Body of pancreas (tissue), 4 donors: ENCODE data around the gene ZNF566. TPM values are rescaled to one million over a fixed set of nuclear protein-coding genes. Genes with fewer than 3 reads are reported as not detected.

ENCODE experiments used
- ATAC-seq: fragments of 150-250 bp; one replicate; pipeline ENCODE4 v1.9.1; 2016
- DNase-seq, 4 donors: peaks; one replicate each; pipeline ENCODE4 v3.0.0-alpha.2; 2019
- H3K27ac ChIP-seq, 4 donors: fragments of 200-600 bp; sonication (generic); 1 replicate in 3 of 4; 2 replicates in 1 of 4; pipeline versions ENCODE4 v1.5.1 to v1.6.1; 2016 to 2019; ENCODE audit warnings: mild to moderate bottlenecking in 1 of 4, mixed read lengths in 1 of 4, moderate library complexity in 1 of 4
- H3K27me3 ChIP-seq, 2 donors: fragments of 200-600 bp; sonication (generic); one replicate each; pipeline ENCODE4 v1.6.0; 2016; ENCODE audit warnings: mild to moderate bottlenecking in 1 of 2
- H3K36me3 ChIP-seq, 2 donors: fragments of 200-600 bp; sonication (generic); replicated peaks in 1 of 2; 2 replicates each; pipeline ENCODE4 v1.5.1; 2016; ENCODE audit warnings: low read depth in 2 of 2; ENCODE audit not compliant: insufficient read depth in 1 of 2
- H3K4me1 ChIP-seq: fragments of 200-600 bp; sonication (generic); one replicate; pipeline ENCODE4 v1.6.0; 2016
- H3K4me3 ChIP-seq, 2 donors: fragments of 200-600 bp; sonication (generic); 1 replicate in 1 of 2; 2 replicates in 1 of 2; pipeline ENCODE4 v1.5.1; 2016 to 2019
- H3K9me3 ChIP-seq, 3 donors: fragments of 200-600 bp; sonication (generic); 1 replicate in 2 of 3; 2 replicates in 1 of 3; pipeline ENCODE4 v1.5.1; 2016
- CTCF ChIP-seq, 7 experiments: fragments of 450-650 bp in 4 of 7; fragments of 200-600 bp in 3 of 7; sonication (generic) in 3 of 7; IDR thresholded peaks; one replicate each; pipeline ENCODE4 v1.5.1; 2016 to 2019; ENCODE audit warnings: antibody characterized with exemption in 7 of 7
- POLR2A ChIP-seq, 3 donors: fragments of 450-650 bp; IDR thresholded peaks; one replicate each; pipeline ENCODE4 v1.6.1; 2016; ENCODE audit warnings: antibody characterized with exemption in 3 of 3, mild to moderate bottlenecking in 2 of 3
- WGBS, 2 donors: methylation state at CpG; one replicate each; pipeline ENCODE4 v1.1.5; 2017; 5-methylcytosine and 5-hydroxymethylcytosine counted together
- intact Hi-C: fragments of 100-400 bp; cut with DNase I; formaldehyde crosslinking; loops from one replicate; pipeline ENCODE4 v1.15.1; 2023
- total RNA-seq, 2 donors: library from RNA; depleted of rRNA; stranded (reverse); fragments of >200 nt; gene quantifications; one replicate each; pipeline ENCODE4 v1.1.0, GENCODE V29; 2016

ZNF566 gene
- total RNA-seq, 2 donors from 2014 or later = 4.4 to 9.9 TPM

DNA sequence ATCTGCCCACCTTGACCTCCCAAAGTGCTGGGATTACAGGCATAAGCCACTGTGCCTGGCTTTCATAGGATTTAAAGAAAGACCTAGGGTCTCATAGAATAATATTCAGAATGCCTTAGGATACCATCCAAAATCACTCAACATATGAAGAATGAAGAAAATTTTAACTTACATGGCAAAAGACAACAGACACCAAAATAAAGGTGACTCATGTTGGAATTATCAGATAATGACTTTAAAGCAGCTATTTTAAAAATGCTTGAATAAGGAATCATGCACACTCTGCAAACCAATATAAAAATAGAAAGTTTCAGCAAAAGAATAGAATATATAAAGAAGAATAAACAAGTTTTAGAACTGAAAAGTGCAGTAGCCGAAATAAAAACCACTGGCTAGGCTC is 29.3 kb downstream of the ZNF566 start:
- H3K9me3 ChIP-seq = peaks cover 0 to 25% (median 0%) of the 10 kb centered on the region in 3 donors
- intact Hi-C loops = no loop called here
- ATAC-seq = no peak
- no peak overlapping the region for H3K4me3 ChIP-seq
- H3K27ac ChIP-seq = no peak overlapping the region
- no peaks in the 10 kb centered on the region for H3K27me3 ChIP-seq
- H3K36me3 ChIP-seq = peaks cover 0 to 10% of the 10 kb centered on the region in 2 donors
- TF ChIP-seq POLR2A (IDR thresholded peaks at IDR 0.05) = no peak
- TF ChIP-seq CTCF (IDR thresholded peaks at IDR 0.05) = no peak
- no peaks in the 10 kb centered on the region for H3K4me1 ChIP-seq
- 100% methylated on average over 1 of the region's 1 CpG for WGBS, 2 donors
- DNase-seq = no peak

DNA sequence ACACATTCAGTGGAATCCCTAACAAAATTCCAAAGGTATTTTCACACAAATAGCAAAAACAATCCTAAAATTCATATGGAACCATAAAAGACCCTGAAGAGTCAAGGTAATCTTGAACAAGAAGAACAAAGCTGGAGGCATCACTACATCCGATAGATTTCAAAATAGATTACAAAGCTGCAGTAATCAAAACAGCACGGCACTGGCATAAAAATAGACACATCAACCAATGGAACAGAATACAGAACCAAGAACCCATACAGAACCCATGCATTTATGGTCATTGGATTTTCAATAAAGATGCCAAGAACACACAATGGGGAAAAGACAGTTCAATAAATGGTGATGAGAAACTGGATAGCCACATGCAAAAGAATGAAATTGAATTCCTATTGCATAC is 32.5 kb downstream of the ZNF566 start:
- no peak overlapping the region for H3K27ac ChIP-seq
- WGBS, 2 donors = 92 to 97% methylated on average over 2 of the region's 2 CpGs
- ATAC-seq (no peak), DNase-seq (no peak)
- H3K4me1 ChIP-seq = no peaks in the 10 kb centered on the region
- H3K36me3 ChIP-seq = peaks cover 0 to 10% of the 10 kb centered on the region in 2 donors
- H3K9me3 ChIP-seq = peaks cover 0 to 20% (median 0%) of the 10 kb centered on the region in 3 donors
- no peak overlapping the region for H3K4me3 ChIP-seq
- no peaks in the 10 kb centered on the region for H3K27me3 ChIP-seq
- TF ChIP-seq CTCF (IDR thresholded peaks at IDR 0.05) = no peak
- TF ChIP-seq POLR2A (IDR thresholded peaks at IDR 0.05) = no peak
- intact Hi-C loops = no loop called here

- Histone ChIP-seq H3K4me1 (no peaks in the 10 kb centered on the region), H3K27ac (no peak overlapping the region), H3K9me3 (peaks cover 0 to 55% (median 2%) of the 10 kb centered on the region in 3 donors), H3K36me3 (peaks cover 6 to 13% of the 10 kb centered on the region in 2 donors), H3K4me3 (no peak overlapping the region), H3K27me3 (no peaks in the 10 kb centered on the region)
- DNase-seq (no peak), ATAC-seq (no peak)
- 92 to 94% methylated on average over 5 of the region's 5 CpGs for WGBS, 2 donors
- TF ChIP-seq POLR2A (IDR thresholded peaks at IDR 0.05) (no peak), CTCF (IDR thresholded peaks at IDR 0.05) (no peak)
- intact Hi-C loops = no loop called here
These were observed 40.2 kb downstream of the ZNF566 start for GRCh38 chr19:36449059-36449670.

GRCh38 chr19:36441339-36441738 is 48.0 kb downstream of the ZNF566 start:
- intact Hi-C loops = no loop called here
- H3K27ac ChIP-seq = no peak overlapping the region
- H3K36me3 ChIP-seq = no peaks in the 10 kb centered on the region
- no peaks in the 10 kb centered on the region for H3K27me3 ChIP-seq
- ATAC-seq (no peak), DNase-seq (no peak)
- TF ChIP-seq CTCF (IDR thresholded peaks at IDR 0.05) (no peak), POLR2A (IDR thresholded peaks at IDR 0.05) (no peak)
- WGBS, 2 donors = 35 to 57% methylated on average over 1 of the region's 1 CpG
- no peak overlapping the region for H3K4me3 ChIP-seq
- H3K9me3 ChIP-seq = peaks cover 0 to 30% (median 0%) of the 10 kb centered on the region in 3 donors
- H3K4me1 ChIP-seq = no peaks in the 10 kb centered on the region

- H3K4me3 ChIP-seq = no peak overlapping the region
- WGBS, 2 donors = 37 to 45% methylated on average over 2 of the region's 2 CpGs
- TF ChIP-seq CTCF (IDR thresholded peaks at IDR 0.05) (no peak), POLR2A (IDR thresholded peaks at IDR 0.05) (no peak)
- H3K27ac ChIP-seq = no peak overlapping the region
- intact Hi-C loops = no loop called here
- peaks cover 0 to 3% (median 0%) of the 10 kb centered on the region in 3 donors for H3K9me3 ChIP-seq
- no peaks in the 10 kb centered on the region for H3K36me3 ChIP-seq
- no peaks in the 10 kb centered on the region for H3K4me1 ChIP-seq
- DNase-seq (no peak), ATAC-seq (no peak)
- no peaks in the 10 kb centered on the region for H3K27me3 ChIP-seq
These were observed 52.8 kb downstream of the ZNF566 start for GRCh38 chr19:36436531-36436930.
